Measurements from ENCODE around the gene ZNF841. TPM values are rescaled to one million over a fixed set of nuclear protein-coding genes. Genes with fewer than 3 reads are reported as not detected.

The ZNF841 gene
- total and polyA plus RNA-seq, 2 of the 8 experiments (the other 6 are each of a cell fraction or from before 2014, with no cell fraction given) = 4.1 to 17.9 TPM

DNA sequence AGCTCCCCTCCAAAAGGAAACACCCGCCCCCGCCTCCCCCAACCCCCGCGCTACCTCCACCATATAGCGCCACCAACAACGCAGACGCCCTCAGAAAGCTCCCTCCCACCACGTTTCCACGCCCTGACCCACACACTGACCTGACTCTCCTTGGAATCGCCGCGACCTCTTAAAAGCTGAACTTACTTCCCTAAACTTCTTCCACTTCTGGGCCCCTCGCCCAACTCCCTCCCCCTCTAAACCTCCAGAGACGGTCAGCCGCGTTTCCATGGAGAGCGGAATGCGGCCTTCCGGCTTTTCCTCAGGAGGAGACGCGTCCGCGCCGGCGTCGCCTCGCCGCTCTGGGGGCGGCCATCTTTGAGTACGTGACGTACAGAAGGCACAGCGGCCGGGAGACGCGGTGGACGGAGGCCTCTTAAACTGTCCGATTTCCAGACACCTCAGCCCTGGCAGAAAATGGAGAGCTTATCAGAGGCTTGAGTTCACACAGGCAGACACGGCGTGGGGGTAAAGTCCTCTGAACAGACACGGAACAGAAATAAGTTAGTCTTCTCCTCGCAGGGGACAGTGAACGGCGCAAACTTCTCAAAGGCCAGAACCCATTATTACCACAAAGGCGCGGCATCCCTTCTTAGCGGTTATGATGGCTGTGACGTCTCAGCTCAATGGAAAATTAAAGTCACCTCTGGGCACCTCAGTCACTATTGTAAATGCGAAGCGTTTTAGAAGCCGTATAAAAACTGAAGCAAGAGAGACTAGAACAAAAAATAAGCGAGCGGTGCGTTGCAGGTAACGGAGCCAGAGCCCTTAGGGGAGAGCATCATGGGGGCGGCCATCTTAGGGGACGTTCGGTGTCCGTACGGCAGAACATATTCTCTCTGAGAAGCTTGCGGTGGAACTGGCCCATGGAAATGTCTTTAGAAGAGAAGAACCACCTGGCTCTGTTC lies 46.7 kb downstream of the ZNF841 start, which contains the start of gene ZNF432 (continued):
- TF ChIP-seq CTCF (IDR thresholded peaks at IDR 0.05; ENCODE audit: control extremely low read depth in 1 of 3, insufficient read depth in 1 of 3, low read depth in 1 of 3, low read length in 3 of 3) (peak in 1 of 3 experiments; percentile 5; a peak in 1 of 4 replicates), SP2 (IDR thresholded peaks at IDR 0.05; ENCODE audit: low read length) (no peak), EGR1 (IDR thresholded peaks at IDR 0.05; ENCODE audit: borderline replicate concordance, low read depth, low read length) (peak; percentile 81; the same call in 1 of the 2 replicates), TEAD4 (IDR thresholded peaks at IDR 0.05; ENCODE audit: low read depth, low read length) (peak; percentile 89)

All from H1 (cell line).